HG02885 (cell line): ENCODE data around the gene GPC6.

ENCODE experiments used
- ATAC-seq: cut with Tn5 transposase; IDR thresholded peaks from one replicate; pipeline ENCODE4 v1.9.1; 2021; ENCODE audit warnings: mild to moderate bottlenecking; ENCODE audit not compliant: unreplicated experiment, poor library complexity

GPC6 gene

DNA sequence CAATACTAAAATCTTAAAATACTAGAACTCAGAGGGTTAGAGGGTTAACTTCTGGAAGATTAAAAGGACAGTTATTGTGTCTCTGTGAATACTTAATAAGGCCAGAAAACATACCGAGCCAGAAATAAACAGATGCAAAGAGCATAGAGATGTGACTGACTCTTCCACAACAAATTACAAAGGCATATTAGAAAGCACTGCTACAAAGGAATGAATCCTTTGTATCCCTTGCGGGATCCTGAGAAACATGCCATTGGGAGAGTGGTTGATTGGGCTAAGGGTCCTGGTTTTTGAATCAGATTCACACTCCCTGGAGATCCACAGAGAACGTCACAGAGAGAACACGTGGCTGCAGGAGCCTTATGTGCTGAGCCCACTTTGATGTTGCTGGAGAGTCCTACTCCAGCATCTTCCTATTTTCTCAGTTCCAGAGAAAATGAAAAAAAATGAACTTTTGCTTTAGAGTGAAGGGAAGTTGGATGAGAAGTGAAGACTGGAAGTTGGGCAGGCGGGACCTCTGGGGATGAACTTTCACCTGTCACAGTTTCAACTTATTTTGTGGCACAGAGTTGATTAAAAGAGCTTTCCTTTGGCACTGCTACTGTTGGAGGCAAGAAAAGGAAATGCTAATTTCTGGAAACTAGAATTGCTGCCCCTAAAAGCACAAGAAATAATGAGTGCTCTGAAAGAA is 943.0 kb downstream of the GPC6 start:
- ATAC-seq = no peak

DNA sequence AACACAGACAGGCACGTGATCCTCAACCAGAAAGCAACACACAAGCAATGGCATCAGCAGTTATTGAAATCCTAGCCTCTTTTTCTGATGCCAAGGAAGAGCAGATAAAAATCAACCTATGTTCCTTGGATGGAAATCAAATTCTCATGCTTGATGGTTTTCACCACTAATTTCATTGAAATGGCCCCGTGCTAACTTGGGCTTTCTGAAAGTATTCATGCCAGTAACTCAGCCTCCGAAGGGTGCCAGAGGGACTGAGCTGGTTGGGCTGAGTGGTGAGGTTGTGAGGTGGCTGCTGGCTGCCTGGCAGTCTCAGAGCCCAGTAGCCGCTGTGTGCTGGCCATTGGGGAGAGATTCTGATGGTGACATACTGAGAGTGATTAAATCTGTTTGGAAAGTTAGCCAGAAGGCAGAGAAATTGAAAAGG is 943.6 kb downstream of the GPC6 start:
- ATAC-seq = no peak

DNA sequence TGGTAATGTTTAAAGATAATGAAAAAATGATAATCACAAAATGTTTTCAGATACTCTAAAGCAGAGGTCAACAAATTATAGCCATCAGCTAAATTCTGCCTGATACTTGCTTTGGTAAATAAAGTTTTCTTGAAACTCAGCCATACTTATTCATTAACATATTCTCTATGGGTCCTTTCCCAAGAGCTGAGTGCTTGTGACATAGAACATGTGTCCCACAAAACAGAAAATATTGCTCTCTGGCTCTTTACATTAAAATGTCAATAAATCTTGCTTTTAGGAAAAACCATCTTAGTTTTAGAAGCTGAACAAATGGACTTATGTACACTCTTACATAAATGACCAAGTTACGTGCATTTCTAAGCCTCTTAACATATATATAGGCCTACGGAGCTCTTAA is 945.8 kb downstream of the GPC6 start:
- no peak for ATAC-seq

DNA sequence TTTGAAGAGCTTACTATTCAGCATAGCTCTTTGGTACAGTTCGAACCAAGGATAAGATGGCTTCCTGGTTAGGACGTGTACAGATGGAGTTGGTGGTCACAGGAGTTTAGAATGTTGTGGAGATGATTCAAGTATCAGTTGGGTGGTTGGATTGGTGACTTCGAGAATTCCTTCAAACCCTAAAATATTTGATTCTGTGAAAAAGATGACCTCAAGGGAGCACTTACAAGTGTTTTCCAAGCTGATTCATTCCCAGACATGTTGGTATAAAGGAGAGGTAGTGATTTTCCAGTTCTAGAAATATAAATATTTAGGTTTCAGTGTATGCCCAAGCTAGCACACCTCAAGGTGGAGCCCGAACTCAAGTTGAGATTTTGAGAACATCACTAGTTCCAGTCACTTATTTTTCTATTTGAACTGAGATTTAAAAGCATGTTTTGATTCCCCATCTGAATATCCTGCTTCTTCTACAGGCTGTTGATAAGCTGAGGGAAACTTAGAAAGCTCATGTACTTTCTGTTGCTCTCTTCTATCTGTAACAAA is 946.8 kb downstream of the GPC6 start:
- ATAC-seq = no peak

DNA sequence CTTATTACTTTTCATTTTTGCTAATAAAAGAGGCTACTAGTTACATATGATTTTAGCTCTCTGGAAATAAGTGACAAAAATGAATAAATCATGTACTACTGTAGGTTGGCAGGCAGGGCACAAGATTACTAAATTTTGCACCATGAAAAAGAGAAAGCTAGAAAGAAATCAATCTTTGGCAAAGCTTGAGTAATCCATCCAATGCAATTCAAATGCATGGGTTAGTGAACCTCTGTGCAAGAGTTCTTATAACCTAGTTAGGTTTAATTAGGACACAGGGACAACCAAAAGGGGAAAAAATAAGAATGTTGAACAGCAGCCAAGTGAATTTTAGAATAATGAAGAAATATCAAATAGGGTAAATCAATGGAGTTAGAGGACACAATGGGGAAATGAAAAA is 947.4 kb downstream of the GPC6 start:
- no peak for ATAC-seq

DNA sequence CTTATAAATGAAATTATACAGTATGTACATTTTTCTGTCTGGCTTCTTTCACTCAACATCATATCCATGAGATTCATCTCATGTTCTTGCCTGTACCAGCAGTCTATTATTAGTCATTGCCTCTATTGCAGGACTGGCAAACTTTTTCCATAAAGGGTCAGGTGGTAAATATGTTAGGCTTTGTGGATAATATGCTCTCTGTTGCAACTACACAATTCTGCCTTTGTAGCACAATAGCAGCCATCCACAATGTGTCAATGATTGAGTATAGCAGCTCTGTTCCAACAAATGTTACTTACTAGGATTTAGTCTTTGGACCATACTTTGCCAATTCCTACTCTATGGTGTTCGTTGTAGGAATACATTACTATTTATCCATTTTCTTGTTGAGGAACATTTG is 948.5 kb downstream of the GPC6 start:
- ATAC-seq = no peak

DNA sequence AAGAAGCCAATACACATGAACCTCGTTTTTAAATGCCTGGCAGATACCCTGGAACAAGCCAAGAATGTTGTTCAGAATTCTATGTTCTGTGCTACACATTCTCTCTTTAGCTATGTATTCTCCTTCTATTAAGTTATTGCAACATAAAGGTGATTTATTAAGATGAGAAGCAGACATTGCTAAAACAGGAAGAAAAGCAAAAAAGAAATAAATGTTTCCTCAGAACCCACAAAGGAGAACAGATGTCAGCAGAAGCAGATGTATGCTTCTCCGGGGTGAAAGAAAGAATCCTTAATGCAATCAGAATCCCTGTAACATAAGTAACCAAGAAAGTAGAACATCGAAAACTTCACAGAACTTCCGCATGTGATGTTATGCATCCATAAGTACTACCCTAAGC is 950.0 kb downstream of the GPC6 start:
- ATAC-seq = no peak

DNA sequence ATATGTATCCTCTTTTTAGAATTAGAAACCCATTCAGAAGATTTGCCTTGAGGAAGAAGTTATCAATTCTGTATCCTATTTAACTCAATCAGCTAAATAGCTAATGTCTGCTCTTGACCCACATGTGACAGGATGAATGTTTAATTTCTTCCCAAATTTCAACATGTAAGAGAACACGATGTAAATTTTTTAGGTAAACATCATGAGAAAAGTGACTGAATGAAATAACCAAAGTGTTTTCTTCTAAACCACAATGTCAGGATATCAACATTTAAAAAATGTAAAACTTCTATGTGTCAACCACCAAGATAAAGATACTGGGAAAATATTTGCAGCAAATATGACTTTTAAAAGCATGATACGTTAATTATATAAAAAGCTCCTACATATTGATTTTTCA is 950.4 kb downstream of the GPC6 start:
- ATAC-seq = no peak

DNA sequence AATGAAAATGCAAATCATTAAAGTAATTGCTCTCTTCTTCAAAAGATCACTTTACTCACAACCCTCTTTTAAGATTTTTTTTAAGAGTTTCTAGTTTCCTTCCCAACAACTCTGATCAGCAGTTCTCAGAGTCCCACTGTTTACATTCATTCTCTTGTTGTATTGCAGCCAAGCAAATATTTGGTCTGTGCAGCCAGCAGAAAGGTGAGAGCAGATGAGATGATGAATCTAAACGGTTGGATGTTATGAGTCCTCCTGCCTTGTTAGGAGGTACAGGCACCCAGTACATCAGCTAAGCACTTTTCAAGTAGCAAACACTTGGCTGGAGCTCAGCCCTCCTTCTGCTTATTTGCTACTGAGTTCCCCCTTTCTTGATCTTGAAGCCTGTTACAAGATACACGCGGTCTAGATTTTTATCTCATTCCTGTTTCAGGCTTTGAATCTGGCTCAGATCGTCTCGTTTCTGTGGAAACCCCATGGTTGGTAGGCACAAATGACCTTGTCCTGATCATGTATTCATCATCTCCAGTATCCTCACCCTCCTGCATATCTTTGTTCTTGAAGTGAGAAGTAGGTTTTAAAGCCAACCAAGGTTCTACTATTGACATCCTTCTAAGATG is 952.1 kb downstream of the GPC6 start:
- no peak for ATAC-seq

DNA sequence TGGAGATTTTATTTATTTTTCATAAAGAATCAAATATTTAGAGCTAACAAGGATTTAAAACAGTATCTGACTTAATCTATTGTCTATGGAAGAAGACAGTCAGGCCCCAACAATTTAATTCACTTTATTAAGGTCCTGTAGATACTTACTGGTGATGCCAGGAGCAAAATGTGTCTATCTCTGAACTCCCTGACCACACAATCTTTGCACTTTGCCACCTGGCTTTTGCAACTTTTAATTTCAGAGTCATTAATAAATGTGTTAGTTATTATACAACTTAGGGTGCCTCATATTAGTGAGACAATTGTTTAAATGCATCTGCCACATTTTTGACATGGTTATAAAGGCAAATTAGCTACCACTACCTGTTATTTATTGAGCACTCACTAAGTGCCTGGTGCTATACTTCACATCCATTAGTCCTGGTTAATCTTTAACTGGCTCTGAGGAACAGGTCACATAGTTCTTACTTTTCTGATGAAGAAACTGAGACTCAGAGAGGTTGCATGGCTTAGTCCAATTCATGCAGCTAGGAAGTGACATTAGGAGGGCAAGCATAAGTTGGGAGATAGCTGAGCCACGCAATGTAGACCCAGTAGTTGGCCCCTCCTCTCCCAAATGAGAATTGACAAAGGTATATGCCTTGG is 955.0 kb downstream of the GPC6 start:
- no peak for ATAC-seq

DNA sequence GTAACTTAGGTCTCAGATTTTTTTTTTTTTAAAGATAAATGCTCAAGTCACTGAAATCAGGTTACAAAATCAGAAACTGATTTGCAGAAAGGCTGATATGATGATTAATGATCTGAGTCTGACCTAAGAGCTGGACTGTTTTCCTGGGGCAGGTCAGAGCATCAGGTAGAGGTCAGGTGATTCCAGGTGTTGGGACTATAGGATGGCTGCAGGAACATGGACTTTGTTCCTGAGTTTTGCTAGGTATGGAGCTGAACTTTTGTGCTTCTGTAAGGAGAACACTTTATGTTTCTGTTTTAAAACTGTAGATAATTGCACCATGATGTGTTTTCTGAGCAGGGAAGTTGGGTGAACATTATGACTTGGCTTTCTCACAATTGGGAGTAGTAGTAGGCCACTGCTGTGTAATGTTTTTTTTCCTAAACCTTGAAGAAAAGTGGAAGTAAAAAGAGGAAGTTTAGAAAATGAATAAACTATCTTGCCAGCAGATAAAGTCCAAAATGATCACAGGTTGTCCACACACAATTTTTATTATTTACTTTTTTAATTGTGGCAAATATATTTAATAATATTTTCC is 955.7 kb downstream of the GPC6 start:
- no peak for ATAC-seq

DNA sequence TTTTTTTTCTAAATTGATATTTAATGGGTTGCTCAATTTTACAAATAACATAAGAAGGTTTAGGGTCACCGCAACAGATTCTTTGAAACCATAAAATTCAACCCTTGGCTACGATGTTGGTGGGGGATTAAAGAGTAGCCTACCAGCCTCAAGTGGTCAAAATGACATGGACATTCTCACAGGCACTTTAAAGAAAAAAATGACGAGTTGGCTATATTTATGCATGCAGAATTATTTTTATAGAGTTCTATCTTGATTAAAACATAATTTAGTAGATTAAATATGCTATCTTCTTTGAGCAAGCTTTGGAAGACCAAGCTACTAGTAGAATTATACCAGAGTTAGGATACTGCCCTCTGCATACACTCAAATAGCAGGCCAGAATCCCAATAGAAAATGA is 959.9 kb downstream of the GPC6 start:
- no peak for ATAC-seq

DNA sequence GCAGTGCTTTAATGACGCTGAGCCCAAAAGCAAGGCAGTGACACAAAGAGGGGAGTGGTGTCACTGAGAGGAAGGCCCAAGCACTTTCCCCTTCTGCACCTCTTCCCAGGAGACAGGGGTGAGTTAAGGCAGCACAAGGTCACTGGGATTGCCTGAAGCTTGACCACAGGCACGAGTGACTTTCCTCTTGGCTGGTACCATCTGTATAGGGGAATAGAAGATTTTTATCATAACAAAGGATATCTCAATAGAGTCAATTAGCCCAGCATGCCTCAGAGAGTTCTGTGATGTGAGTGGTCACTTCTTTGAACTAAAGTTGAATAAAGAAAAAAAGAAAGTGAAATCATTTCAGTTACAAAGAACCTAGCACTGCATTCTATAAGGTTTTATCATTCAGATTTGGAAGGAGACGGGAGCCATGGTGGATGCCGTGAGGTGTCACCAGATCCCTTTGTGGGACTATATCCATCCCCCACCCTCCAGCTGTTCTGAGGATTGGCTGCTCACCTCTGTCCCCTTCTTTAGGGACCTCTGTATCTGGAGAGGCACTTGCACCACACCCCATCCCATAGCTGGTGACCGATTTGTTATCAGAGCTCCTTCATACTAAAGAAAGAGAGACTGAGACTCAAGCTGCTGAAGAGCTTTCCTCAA is 961.7 kb downstream of the GPC6 start:
- ATAC-seq = no peak

DNA sequence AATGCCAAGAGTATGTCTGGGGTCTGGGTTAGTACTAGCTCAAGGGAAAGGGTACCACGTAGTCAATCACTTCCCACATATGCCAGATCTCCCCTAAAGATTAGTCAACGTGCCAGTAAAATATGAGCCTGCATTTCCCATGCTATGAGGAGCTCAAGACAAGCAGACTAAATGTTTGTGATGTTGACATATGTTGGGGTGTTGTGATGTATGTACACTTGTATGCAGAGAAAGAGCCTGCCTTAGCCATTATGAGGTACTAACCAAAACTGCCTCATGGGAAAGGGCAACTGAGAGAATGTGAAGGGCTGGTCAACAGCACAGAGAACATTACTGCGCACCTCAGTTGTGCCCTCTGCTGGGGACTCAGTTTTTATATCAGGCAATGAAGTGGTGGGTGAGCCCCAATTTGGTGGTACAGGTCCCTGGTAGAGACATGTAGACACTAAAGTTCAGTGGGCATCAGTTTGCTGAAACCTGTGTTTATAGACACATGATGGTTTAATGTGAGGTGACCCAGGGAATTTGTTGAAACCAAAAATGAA is 965.9 kb downstream of the GPC6 start:
- no peak for ATAC-seq

DNA sequence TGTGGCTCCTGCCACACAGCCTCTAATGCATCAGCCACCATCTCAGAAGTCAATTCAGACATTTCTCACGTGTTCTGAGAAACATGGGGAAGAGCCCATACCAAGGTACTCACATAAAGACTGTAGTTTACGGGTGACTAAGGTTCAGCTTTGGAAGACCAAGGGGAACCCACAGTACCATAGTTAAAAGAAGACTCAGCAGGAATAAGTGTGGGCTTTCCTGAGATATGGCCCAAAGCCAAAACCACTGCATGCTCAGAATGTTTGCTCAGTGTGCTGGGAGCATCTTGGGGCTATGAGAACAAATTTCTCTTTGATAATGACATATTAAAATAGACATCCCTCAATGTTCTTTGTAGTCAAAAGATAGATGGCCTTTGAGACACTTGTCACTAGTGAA is 969.1 kb downstream of the GPC6 start:
- no peak for ATAC-seq

DNA sequence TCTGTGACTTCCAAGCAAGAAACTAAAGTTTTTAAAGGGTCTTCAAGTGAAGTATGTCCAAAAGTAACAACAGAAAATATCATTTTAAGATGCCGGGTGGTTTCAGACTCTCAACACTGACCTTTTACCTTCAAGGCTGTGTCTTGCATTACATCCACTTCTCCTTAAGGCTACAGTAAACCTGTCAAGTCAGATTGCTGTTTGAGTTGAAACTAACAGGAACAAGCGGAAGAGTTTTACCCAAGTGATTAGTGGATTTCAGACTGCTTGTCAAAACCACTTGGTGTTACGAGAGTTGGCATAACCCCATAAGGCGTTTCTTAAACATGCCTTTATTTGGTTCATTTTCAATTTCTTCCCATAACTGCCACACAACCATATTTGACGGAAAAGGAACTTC is 969.8 kb downstream of the GPC6 start:
- ATAC-seq = no peak

DNA sequence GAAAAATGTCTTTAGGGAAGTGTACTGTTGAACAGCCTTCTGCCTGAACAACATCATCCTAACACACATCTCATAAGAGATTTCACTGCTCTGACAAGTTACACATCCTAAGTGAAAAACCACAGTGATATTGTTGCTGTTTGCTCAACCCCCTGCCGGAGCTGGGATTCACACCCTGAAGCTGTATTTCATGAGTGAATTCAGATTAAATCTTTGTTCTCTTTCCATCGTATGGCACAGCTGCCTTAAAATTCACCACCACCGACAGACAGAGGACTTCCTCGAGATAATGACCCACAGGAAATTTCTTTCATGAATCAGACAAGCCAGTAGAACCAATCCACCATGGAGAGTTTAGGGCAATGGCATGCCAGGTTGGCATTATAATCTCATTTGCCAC is 972.1 kb downstream of the GPC6 start:
- no peak for ATAC-seq

DNA sequence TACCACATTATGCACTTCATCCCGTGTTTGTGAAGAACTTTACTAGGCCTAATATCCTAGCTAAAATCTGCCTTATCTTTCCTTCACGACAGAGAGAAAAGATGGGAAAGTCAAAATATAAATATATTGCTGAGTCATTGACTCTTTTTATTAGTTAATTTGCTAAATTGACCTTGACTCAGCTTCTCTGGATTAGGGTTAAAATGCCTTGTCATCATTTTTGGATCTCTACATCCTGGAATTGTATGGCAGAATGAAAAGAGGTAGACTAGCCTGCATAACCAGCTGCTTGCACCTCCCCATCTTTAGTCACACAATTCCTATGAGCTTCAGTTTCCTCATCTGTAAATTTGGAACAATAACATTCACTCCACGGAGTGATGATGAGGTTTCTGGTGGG is 972.5 kb downstream of the GPC6 start:
- ATAC-seq = no peak

DNA sequence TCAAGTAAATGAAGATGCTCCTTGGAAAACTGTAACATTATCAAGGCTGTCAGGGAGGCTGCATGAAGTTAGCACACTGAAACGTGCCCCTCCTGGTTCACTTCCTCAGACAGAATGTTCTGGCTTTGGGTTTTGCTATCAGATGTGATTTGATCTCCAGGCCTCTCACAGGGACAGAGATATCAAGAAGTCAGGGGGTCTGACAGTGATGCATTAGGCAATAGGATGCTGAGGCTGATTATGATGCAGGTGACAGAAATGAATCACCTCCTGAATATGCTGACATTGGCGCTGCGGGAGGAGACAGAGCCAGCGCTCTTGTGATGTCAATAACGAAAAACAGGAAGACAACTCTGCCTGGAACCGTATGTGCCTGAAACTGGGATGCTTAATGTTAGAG is 974.4 kb downstream of the GPC6 start:
- ATAC-seq = no peak

DNA sequence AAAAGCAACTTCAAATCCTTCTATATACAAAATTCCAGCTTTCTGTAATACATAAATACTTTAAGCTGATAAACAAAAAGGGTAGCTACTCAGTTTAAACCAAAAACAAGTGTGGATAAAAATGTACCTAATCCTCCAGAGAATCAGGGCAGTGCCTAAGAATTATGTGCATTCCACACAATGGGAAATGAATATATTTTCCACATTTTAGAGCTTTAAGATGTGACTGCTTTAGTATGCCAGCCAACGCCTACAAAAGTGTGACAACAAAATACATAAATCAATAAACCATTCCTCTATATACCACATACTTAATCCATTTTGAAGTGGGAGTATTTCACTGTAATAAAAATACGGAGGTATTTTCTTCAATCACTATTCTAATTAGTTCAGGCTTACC is 977.6 kb downstream of the GPC6 start:
- no peak for ATAC-seq

DNA sequence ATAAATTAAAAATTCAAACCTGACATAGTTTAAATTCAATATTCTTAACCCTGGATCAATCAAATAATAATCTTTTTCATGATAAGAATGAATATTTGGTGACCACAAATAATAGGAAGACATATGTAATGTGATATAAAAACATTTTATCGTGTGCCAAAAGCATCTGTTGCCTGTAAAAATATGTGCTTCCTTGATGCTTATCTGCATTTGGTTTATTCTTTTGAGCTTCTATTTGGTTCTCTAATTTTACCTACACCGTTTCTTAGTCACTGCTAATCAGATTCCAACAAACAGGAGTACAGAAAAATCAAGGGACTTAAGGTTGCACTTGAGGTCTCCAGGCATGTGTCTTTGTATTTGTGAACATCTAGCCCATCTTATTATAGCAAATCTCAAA is 978.3 kb downstream of the GPC6 start:
- no peak for ATAC-seq
